ENCODE measurements around the gene DLGAP1.
"Not testable (repeated sequence)": the region's sequence is repeated elsewhere in the genome, so short reads cannot be mapped to it uniquely, and the experiment has no call there.

The DLGAP1 gene

GRCh38 chr18:3653263-3653850 lies 801.8 kb downstream of the DLGAP1 start:
- no peak for DNase-seq (ENCODE audit: low spot score)

- DNase-seq (ENCODE audit: low spot score), result no peak
These were observed 802.5 kb downstream of the DLGAP1 start for GRCh38 chr18:3652380-3653262.

- no peak for DNase-seq (ENCODE audit: low spot score)
These were observed 803.8 kb downstream of the DLGAP1 start for GRCh38 chr18:3651266-3651665.

- not testable (repeated sequence) for DNase-seq (ENCODE audit: low spot score)
These were observed 804.5 kb downstream of the DLGAP1 start for GRCh38 chr18:3650521-3651042.

GRCh38 chr18:3649633-3650426 lies 805.3 kb downstream of the DLGAP1 start:
- no peak for DNase-seq (ENCODE audit: low spot score)

- no peak for DNase-seq (ENCODE audit: low spot score)
These were observed 805.9 kb downstream of the DLGAP1 start for GRCh38 chr18:3649135-3649632.

- no peak for DNase-seq (ENCODE audit: low spot score)
These were observed 806.5 kb downstream of the DLGAP1 start for GRCh38 chr18:3648641-3649040.

- DNase-seq (ENCODE audit: low spot score), result no peak
These were observed 806.9 kb downstream of the DLGAP1 start for GRCh38 chr18:3648200-3648599.

GRCh38 chr18:3647636-3648035 lies 807.5 kb downstream of the DLGAP1 start:
- no peak for DNase-seq (ENCODE audit: low spot score)

- no peak for DNase-seq (ENCODE audit: low spot score)
These were observed 809.5 kb downstream of the DLGAP1 start for GRCh38 chr18:3645384-3646156.

- no peak for DNase-seq (ENCODE audit: low spot score)
These were observed 820.7 kb downstream of the DLGAP1 start for GRCh38 chr18:3634250-3634939.

GRCh38 chr18:3631887-3632286 lies 823.2 kb downstream of the DLGAP1 start:
- DNase-seq (ENCODE audit: low spot score), result no peak

- DNase-seq (ENCODE audit: low spot score), result no peak
These were observed 828.1 kb downstream of the DLGAP1 start for GRCh38 chr18:3626929-3627458.

- DNase-seq (ENCODE audit: low spot score), result no peak
These were observed 829.4 kb downstream of the DLGAP1 start for GRCh38 chr18:3625742-3626091.

- DNase-seq (ENCODE audit: low spot score), result no peak
These were observed 830.0 kb downstream of the DLGAP1 start for GRCh38 chr18:3624935-3625741.

GRCh38 chr18:3624546-3624934 lies 830.6 kb downstream of the DLGAP1 start:
- DNase-seq (ENCODE audit: low spot score), result no peak

GRCh38 chr18:3623769-3624545 lies 831.1 kb downstream of the DLGAP1 start:
- no peak for DNase-seq (ENCODE audit: low spot score)

- no peak for DNase-seq (ENCODE audit: low spot score)
These were observed 834.7 kb downstream of the DLGAP1 start for GRCh38 chr18:3620146-3621119.
